WTC11 (cell line): ENCODE results near the gene DIAPH1. TPM values are rescaled to one million over a fixed set of nuclear protein-coding genes. Genes with fewer than 3 reads are reported as not detected.

Source experiments
- ATAC-seq: fragments of 200-7000 bp; cut with Tn5 transposase; 2 replicates; pipeline ENCODE4 v1.10.0; 2021; ENCODE audit warnings: mild to moderate bottlenecking, moderate library complexity
- CTCF ChIA-PET: fragments of 300-600 bp; sonication (Branson Sonifier 250); formaldehyde crosslinking; loops from one replicate; lab custom pipeline; 2021; ENCODE audit warnings: antibody characterized with exemption; lab: Charles Lee
- POLR2A ChIA-PET: fragments of 350-600 bp; sonication (Branson Sonifier 250); formaldehyde crosslinking; loops from one replicate; lab custom pipeline; 2021; ENCODE audit warnings: antibody characterized with exemption; lab: Charles Lee
- DNase-seq: peaks from one replicate; pipeline ENCODE4 v3.0.0; 2021; ENCODE audit warnings: low spot score
- H3K27ac Mint-ChIP-seq: 2 replicates; pipeline ENCODE4 v1.8.0; 2021; ENCODE audit warnings: mixed read lengths
- H3K27me3 Mint-ChIP-seq: 2 replicates; pipeline ENCODE4 v1.8.0; 2021; ENCODE audit warnings: low read depth, mild to moderate bottlenecking, moderate library complexity, mixed read lengths
- H3K36me3 Mint-ChIP-seq: 2 replicates; pipeline ENCODE4 v1.8.0; 2021; ENCODE audit warnings: mixed read lengths
- H3K4me1 Mint-ChIP-seq: 2 replicates; pipeline ENCODE4 v1.8.0; 2022; ENCODE audit warnings: mixed read lengths
- H3K4me3 Mint-ChIP-seq: 2 replicates; pipeline ENCODE4 v1.8.0; 2021; ENCODE audit warnings: mild to moderate bottlenecking, moderate library complexity, mixed read lengths
- H3K9me3 Mint-ChIP-seq: 2 replicates; pipeline ENCODE4 v1.8.0; 2021; ENCODE audit warnings: mixed read lengths
- ATF6 ChIP-seq: sonication (generic); formaldehyde crosslinking; IDR thresholded peaks from 2 replicates; pipeline ENCODE4 v1.8.1; 2023; ENCODE audit warnings: mild to moderate bottlenecking, missing genetic modification reagents
- CBFB ChIP-seq: sonication (generic); formaldehyde crosslinking; IDR thresholded peaks from 2 replicates; pipeline ENCODE4 v1.8.1; 2022; ENCODE audit warnings: mild to moderate bottlenecking, low read depth, missing genetic modification reagents
- CDX4 ChIP-seq: fragments of 250-450 bp; sonication (Bioruptor Pico); IDR thresholded peaks from 2 replicates; pipeline ENCODE4 v1.9.0; 2021; ENCODE audit warnings: moderate library complexity, mild to moderate bottlenecking, inconsistent platforms, borderline replicate concordance
- ELF4 ChIP-seq: sonication (generic); formaldehyde crosslinking; IDR thresholded peaks from 2 replicates; pipeline ENCODE4 v1.8.1; 2022; ENCODE audit warnings: low read depth, mild to moderate bottlenecking, moderate library complexity, missing genetic modification reagents
- EMX1 ChIP-seq: fragments of 250-450 bp; sonication (Bioruptor Pico); IDR thresholded peaks from 2 replicates; pipeline ENCODE4 v1.8.0; 2021; ENCODE audit warnings: mild to moderate bottlenecking
- FOXK1 ChIP-seq: sonication (generic); formaldehyde crosslinking; IDR thresholded peaks from 2 replicates; pipeline ENCODE4 v1.8.0; 2022; ENCODE audit warnings: mild to moderate bottlenecking, moderate library complexity, missing genetic modification reagents
- GTF2I ChIP-seq: fragments of 250-450 bp; sonication (Bioruptor Pico); conservative IDR thresholded peaks from 2 replicates; pipeline ENCODE4 v1.4.0; 2021; ENCODE audit warnings: mild to moderate bottlenecking
- NFATC4 ChIP-seq: fragments of 250-450 bp; sonication (Bioruptor Pico); IDR thresholded peaks from 2 replicates; pipeline ENCODE4 v1.9.0; 2021; ENCODE audit warnings: mild to moderate bottlenecking
- NFYB ChIP-seq: sonication (generic); formaldehyde crosslinking; conservative IDR thresholded peaks from 2 replicates; pipeline ENCODE4 v1.8.0; 2022; ENCODE audit warnings: low read depth, missing genetic modification reagents
- NR1H2 ChIP-seq: sonication (generic); formaldehyde crosslinking; IDR thresholded peaks from 2 replicates; pipeline ENCODE4 v1.9.0; 2021; ENCODE audit warnings: mild to moderate bottlenecking, moderate library complexity, missing genetic modification reagents
- OVOL2 ChIP-seq: fragments of 250-450 bp; sonication (Bioruptor Pico); IDR thresholded peaks from 2 replicates; pipeline ENCODE4 v1.9.0; 2021; ENCODE audit warnings: mild to moderate bottlenecking, borderline replicate concordance
- RELA ChIP-seq: sonication (generic); formaldehyde crosslinking; IDR thresholded peaks from 2 replicates; pipeline ENCODE4 v1.8.1; 2022; ENCODE audit warnings: missing genetic modification reagents, mild to moderate bottlenecking, borderline replicate concordance
- TCF7 ChIP-seq: sonication (generic); formaldehyde crosslinking; IDR thresholded peaks from 2 replicates; pipeline ENCODE4 v1.8.0; 2022; ENCODE audit warnings: mild to moderate bottlenecking, low read depth, missing genetic modification reagents, moderate library complexity
- TP53 ChIP-seq: sonication (generic); formaldehyde crosslinking; IDR thresholded peaks from 2 replicates; pipeline ENCODE4 v1.8.1; 2023; ENCODE audit warnings: mild to moderate bottlenecking, missing genetic modification reagents
- ZNF219 ChIP-seq: sonication (generic); formaldehyde crosslinking; IDR thresholded peaks from 2 replicates; pipeline ENCODE4 v1.8.0; 2023; ENCODE audit warnings: missing genetic modification reagents, mild to moderate bottlenecking, borderline replicate concordance
- total RNA-seq: library from RNA; stranded (reverse); gene quantifications from 3 replicates; pipeline ENCODE4 v1.2.3, GENCODE V29; 2021
- TF ChIP-seq, protein P1 (sequence below): fragments of 250-450 bp; sonication (Bioruptor Pico); IDR thresholded peaks from 2 replicates; pipeline ENCODE4 v1.9.0; 2021; ENCODE audit warnings: mild to moderate bottlenecking
- TF ChIP-seq, protein P2 (sequence below): fragments of 250-450 bp; sonication (Bioruptor Pico); IDR thresholded peaks from 2 replicates; pipeline ENCODE4 v2.1.2; 2022; ENCODE audit warnings: mild to moderate bottlenecking, moderate library complexity
- TF ChIP-seq, protein P3 (sequence below): sonication (generic); formaldehyde crosslinking; IDR thresholded peaks from 2 replicates; pipeline ENCODE4 v1.8.0; 2022; ENCODE audit warnings: missing genetic modification reagents

Gene DIAPH1
- total RNA-seq, 1 experiment from 2014 or later = 109 TPM

DNA sequence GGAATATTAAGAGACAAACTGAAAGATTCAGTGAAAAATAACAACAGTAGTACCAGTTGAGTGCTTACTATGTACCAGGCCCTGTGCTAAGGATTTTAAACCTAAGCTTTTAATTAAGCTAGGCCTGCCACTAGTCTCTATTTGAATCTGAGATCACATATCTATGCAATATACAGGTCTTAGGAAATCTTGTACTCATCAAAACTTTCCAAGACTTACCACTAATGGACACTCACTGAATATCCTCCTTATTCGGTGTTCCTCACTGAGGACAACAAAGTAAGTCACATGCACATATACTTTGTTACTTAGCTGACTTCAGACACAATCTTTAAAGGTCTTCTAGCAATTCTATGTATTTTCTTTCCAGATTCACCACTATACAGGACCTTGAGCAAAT is 32.6 kb downstream of the DIAPH1 start:
- POLR2A ChIA-PET = no interaction called here
- ATAC-seq (no peak), DNase-seq (no peak)
- TF ChIP-seq NFYB (no peak), FOXK1 (CRISPR knock-in tag) (no peak), CBFB (CRISPR knock-in tag) (no peak), NFATC4 (CRISPR knock-in tag) (no peak)
- Mint-ChIP-seq H3K9me3 (no peaks in the 10 kb centered on the region), H3K4me3 (no peak overlapping the region), H3K27me3 (no peaks in the 10 kb centered on the region), H3K36me3 (peaks cover 41% of the 10 kb centered on the region), H3K4me1 (no peaks in the 10 kb centered on the region), H3K27ac (no peak overlapping the region)
- CTCF ChIA-PET = interaction anchor here (2.2 kb wide), 1 partner anchor 22 kb away, joined by 9 read pairs; no protein-coding TSS in a partner anchor

DNA sequence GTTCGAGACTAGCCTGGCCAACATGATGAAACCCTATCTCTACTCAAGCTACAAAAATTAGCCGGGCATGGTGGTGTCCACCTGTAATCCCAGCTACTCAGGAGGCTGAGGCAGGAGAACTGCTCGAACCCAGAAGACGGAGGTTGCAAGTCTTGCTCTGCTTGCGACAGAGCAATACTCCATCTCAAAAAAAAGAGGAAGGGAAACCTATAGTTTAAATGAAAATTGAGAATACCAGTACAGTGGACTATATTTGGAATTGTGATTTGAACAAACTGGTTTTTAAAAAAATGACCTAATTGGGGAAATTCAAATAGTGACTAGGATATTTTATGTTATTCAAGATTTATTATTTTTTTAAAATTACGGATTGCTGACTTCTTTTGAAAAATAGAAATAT is 33.2 kb downstream of the DIAPH1 start:
- H3K27me3 Mint-ChIP-seq = no peaks in the 10 kb centered on the region
- H3K9me3 Mint-ChIP-seq = no peaks in the 10 kb centered on the region
- no peak overlapping the region for H3K27ac Mint-ChIP-seq
- ATAC-seq (no peak), DNase-seq (no peak)
- CTCF ChIA-PET = interaction anchor here (2.2 kb wide), 1 partner anchor 22 kb away, joined by 9 read pairs; no protein-coding TSS in a partner anchor
- POLR2A ChIA-PET = no interaction called here
- no peaks in the 10 kb centered on the region for H3K4me1 Mint-ChIP-seq
- TF ChIP-seq TCF7 (CRISPR knock-in tag) = no peak
- TF ChIP-seq ELF4 (CRISPR knock-in tag) = no peak
- no peak for TF ChIP-seq TP53 (CRISPR knock-in tag)
- no peak for TF ChIP-seq NR1H2 (CRISPR knock-in tag)
- TF ChIP-seq, protein P1, sequence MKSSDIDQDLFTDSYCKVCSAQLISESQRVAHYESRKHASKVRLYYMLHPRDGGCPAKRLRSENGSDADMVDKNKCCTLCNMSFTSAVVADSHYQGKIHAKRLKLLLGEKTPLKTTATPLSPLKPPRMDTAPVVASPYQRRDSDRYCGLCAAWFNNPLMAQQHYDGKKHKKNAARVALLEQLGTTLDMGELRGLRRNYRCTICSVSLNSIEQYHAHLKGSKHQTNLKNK (CRISPR knock-in tag) = no peak
- TF ChIP-seq NFYB = no peak
- no peak for TF ChIP-seq ATF6 (CRISPR knock-in tag)
- no peak for TF ChIP-seq ZNF219 (CRISPR knock-in tag)
- TF ChIP-seq GTF2I = no peak
- no peak for TF ChIP-seq CDX4 (CRISPR knock-in tag)
- TF ChIP-seq, protein P2, sequence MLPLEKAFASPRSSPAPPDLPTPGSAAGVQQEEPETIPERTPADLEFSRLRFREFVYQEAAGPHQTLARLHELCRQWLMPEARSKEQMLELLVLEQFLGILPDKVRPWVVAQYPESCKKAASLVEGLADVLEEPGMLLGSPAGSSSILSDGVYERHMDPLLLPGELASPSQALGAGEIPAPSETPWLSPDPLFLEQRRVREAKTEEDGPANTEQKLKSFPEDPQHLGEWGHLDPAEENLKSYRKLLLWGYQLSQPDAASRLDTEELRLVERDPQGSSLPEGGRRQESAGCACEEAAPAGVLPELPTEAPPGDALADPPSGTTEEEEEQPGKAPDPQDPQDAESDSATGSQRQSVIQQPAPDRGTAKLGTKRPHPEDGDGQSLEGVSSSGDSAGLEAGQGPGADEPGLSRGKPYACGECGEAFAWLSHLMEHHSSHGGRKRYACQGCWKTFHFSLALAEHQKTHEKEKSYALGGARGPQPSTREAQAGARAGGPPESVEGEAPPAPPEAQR (CRISPR knock-in tag) = no peak
- no peak for TF ChIP-seq RELA (CRISPR knock-in tag)
- TF ChIP-seq, protein P3, sequence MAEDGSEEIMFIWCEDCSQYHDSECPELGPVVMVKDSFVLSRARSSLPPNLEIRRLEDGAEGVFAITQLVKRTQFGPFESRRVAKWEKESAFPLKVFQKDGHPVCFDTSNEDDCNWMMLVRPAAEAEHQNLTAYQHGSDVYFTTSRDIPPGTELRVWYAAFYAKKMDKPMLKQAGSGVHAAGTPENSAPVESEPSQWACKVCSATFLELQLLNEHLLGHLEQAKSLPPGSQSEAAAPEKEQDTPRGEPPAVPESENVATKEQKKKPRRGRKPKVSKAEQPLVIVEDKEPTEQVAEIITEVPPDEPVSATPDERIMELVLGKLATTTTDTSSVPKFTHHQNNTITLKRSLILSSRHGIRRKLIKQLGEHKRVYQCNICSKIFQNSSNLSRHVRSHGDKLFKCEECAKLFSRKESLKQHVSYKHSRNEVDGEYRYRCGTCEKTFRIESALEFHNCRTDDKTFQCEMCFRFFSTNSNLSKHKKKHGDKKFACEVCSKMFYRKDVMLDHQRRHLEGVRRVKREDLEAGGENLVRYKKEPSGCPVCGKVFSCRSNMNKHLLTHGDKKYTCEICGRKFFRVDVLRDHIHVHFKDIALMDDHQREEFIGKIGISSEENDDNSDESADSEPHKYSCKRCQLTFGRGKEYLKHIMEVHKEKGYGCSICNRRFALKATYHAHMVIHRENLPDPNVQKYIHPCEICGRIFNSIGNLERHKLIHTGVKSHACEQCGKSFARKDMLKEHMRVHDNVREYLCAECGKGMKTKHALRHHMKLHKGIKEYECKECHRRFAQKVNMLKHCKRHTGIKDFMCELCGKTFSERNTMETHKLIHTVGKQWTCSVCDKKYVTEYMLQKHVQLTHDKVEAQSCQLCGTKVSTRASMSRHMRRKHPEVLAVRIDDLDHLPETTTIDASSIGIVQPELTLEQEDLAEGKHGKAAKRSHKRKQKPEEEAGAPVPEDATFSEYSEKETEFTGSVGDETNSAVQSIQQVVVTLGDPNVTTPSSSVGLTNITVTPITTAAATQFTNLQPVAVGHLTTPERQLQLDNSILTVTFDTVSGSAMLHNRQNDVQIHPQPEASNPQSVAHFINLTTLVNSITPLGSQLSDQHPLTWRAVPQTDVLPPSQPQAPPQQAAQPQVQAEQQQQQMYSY (CRISPR knock-in tag) = no peak
- no peak for TF ChIP-seq OVOL2 (CRISPR knock-in tag)
- no peak for TF ChIP-seq EMX1
- H3K4me3 Mint-ChIP-seq = no peak overlapping the region
- H3K36me3 Mint-ChIP-seq = peaks cover 45% of the 10 kb centered on the region
